Neuronal stem cell (in vitro differentiated cells): ENCODE measurements around the gene ITGB5.

Source experiments
- DNase-seq: peaks from one replicate; pipeline ENCODE4 v3.0.0-alpha.2; 2013; ENCODE audit warnings: low spot score
- H2AFZ ChIP-seq: one replicate; pipeline ENCODE4 v1.6.1; 2013; ENCODE audit warnings: mild to moderate bottlenecking, low read length, inconsistent platforms
- H2AK5ac ChIP-seq: 2 replicates; pipeline ENCODE4 v1.6.1; 2013; ENCODE audit warnings: low read depth, mild to moderate bottlenecking, inconsistent platforms, low read length, moderate library complexity, mixed read lengths
- H2BK120ac ChIP-seq: 2 replicates; pipeline ENCODE4 v1.6.1; 2013; ENCODE audit warnings: low read depth, mild to moderate bottlenecking, inconsistent platforms, low read length, moderate library complexity, mixed read lengths
- H2BK12ac ChIP-seq: one replicate; pipeline ENCODE4 v1.6.1; 2013; ENCODE audit warnings: low read length, inconsistent platforms
- H2BK15ac ChIP-seq: 2 replicates; pipeline ENCODE4 v1.6.1; 2013; ENCODE audit warnings: mild to moderate bottlenecking, low read length, inconsistent platforms, mixed read lengths
- H2BK5ac ChIP-seq: one replicate; pipeline ENCODE4 v1.6.1; 2013; ENCODE audit warnings: inconsistent platforms, mild to moderate bottlenecking, low read length, moderate library complexity
- H3K14ac ChIP-seq: one replicate; pipeline ENCODE4 v1.6.1; 2013; ENCODE audit warnings: low read length, inconsistent platforms
- H3K18ac ChIP-seq: 2 replicates; pipeline ENCODE4 v1.6.1; 2013; ENCODE audit warnings: low read length, inconsistent platforms
- H3K23ac ChIP-seq: 2 replicates; pipeline ENCODE4 v1.6.1; 2013; ENCODE audit warnings: low read depth, mild to moderate bottlenecking, mixed read lengths, low read length, inconsistent platforms; ENCODE audit not compliant: poor library complexity
- H3K27ac ChIP-seq: replicated peaks from 3 replicates; pipeline ENCODE4 v1.5.1; 2013; ENCODE audit warnings: low read length, inconsistent platforms
- H3K27me3 ChIP-seq, 3 experiments: 2 replicates each; pipeline ENCODE4 v1.6.1; 2013; ENCODE audit warnings: low read length in 3 of 3, mild to moderate bottlenecking in 2 of 3, inconsistent platforms in 1 of 3, low read depth in 1 of 3, mixed read lengths in 1 of 3, moderate library complexity in 1 of 3; ENCODE audit not compliant: control insufficient read depth in 3 of 3, insufficient read depth in 3 of 3
- H3K36me3 ChIP-seq, 2 donors: replicated peaks in 1 of 2; 2 replicates each; pipeline ENCODE4 v1.6.1; 2013; ENCODE audit warnings: low read length in 2 of 2; ENCODE audit not compliant: control insufficient read depth in 2 of 2, insufficient read depth in 2 of 2
- H3K4ac ChIP-seq: 2 replicates; pipeline ENCODE4 v1.6.1; 2013; ENCODE audit warnings: inconsistent platforms, mild to moderate bottlenecking, low read length, moderate library complexity
- H3K4me1 ChIP-seq, 2 donors: 1 replicate in 1 of 2; 2 replicates in 1 of 2; pipeline ENCODE4 v1.6.1; 2013; ENCODE audit warnings: low read length in 2 of 2, low read depth in 1 of 2; ENCODE audit not compliant: control insufficient read depth in 2 of 2, insufficient read depth in 1 of 2
- H3K4me2 ChIP-seq: one replicate; pipeline ENCODE4 v1.6.1; 2013; ENCODE audit warnings: mild to moderate bottlenecking, low read length, inconsistent platforms; ENCODE audit not compliant: insufficient read depth, poor library complexity, severe bottlenecking
- H3K4me3 ChIP-seq, 2 donors: 2 replicates each; pipeline ENCODE4 v1.5.1; 2013; ENCODE audit warnings: low read length in 2 of 2, mild to moderate bottlenecking in 2 of 2, inconsistent platforms in 1 of 2, moderate library complexity in 1 of 2
- H3K79me1 ChIP-seq: one replicate; pipeline ENCODE4 v1.6.1; 2013; ENCODE audit warnings: low read depth, mild to moderate bottlenecking, inconsistent platforms, low read length, moderate library complexity
- H3K9ac ChIP-seq: one replicate; pipeline ENCODE4 v1.6.1; 2013; ENCODE audit warnings: mild to moderate bottlenecking, low read depth, low read length, inconsistent platforms; ENCODE audit not compliant: poor library complexity
- H3K9me3 ChIP-seq, 2 donors: replicated peaks in 1 of 2; 2 replicates each; pipeline versions ENCODE3 to v1.6.1; 2013; ENCODE audit warnings: low read length in 2 of 2, mild to moderate bottlenecking in 2 of 2, inconsistent platforms in 1 of 2, low read depth in 1 of 2, mixed read lengths in 1 of 2, moderate library complexity in 1 of 2; ENCODE audit not compliant: control insufficient read depth in 2 of 2, insufficient read depth in 1 of 2
- H4K8ac ChIP-seq: one replicate; pipeline ENCODE4 v1.6.1; 2013; ENCODE audit warnings: low read depth, mild to moderate bottlenecking, inconsistent platforms, low read length, moderate library complexity
- H4K91ac ChIP-seq: one replicate; pipeline ENCODE4 v1.6.1; 2013; ENCODE audit warnings: low read length, low read depth, mild to moderate bottlenecking, inconsistent platforms; ENCODE audit not compliant: poor library complexity
- WGBS, 2 donors: extraction: QIAGEN DNeasy Blood & Tissue Kit; methylation state at CpG; one replicate each; pipeline ENCODE4 v1.1.7; 2013; ENCODE audit warnings: missing lambda C conversion rate in 2 of 2, mixed read lengths in 1 of 2; ENCODE audit not compliant: insufficient read length in 2 of 2, insufficient replicate concordance in 1 of 2; ENCODE audit errors: extremely low coverage in 2 of 2; 5-methylcytosine and 5-hydroxymethylcytosine counted together

The ITGB5 gene

DNA sequence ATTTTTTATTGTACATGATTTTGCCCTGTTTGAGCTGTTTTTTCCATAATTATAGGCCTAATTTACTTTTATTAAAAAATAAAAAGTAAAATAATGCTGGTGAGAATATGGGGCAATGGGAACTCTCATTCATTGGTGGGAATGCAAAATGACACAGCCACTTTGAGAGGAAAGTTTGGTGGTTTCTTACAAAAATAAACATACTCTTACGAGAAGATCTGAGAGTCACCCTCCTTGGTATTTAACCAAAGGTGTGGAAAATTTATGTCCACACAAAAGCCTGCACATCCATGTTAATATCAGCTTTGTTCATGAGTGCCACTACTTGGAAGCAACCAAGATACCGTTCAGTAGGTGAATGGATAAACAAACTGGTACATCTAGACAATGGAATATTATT is 37.6 kb upstream of the ITGB5 start:
- no CpG with 5 or more reads among the region's 2 CpGs for WGBS, 2 donors
- H2BK120ac ChIP-seq: no peak overlapping the region
- no peak overlapping the region for H3K18ac ChIP-seq
- no peak overlapping the region for H2AFZ ChIP-seq
- no peak overlapping the region for H3K23ac ChIP-seq
- no peak overlapping the region for H2AK5ac ChIP-seq
- no peak overlapping the region for H3K14ac ChIP-seq
- no peak overlapping the region for H3K4ac ChIP-seq
- H2BK12ac ChIP-seq: no peak overlapping the region
- H3K27ac ChIP-seq: no peak overlapping the region
- no peak overlapping the region for H2BK5ac ChIP-seq
- H3K4me3 ChIP-seq: no peak overlapping the region
- H3K79me1 ChIP-seq: no peaks in the 10 kb centered on the region
- H4K91ac ChIP-seq: no peak overlapping the region
- no peak for DNase-seq
- no peak overlapping the region for H3K9ac ChIP-seq
- no peak overlapping the region for H3K4me2 ChIP-seq
- no peaks in the 10 kb centered on the region for H3K4me1 ChIP-seq
- no peaks in the 10 kb centered on the region for H3K9me3 ChIP-seq
- H2BK15ac ChIP-seq: no peak overlapping the region
- no peaks in the 10 kb centered on the region for H3K36me3 ChIP-seq
- no peak overlapping the region for H4K8ac ChIP-seq
- H3K27me3 ChIP-seq: peaks cover 0 to 33% (median 0%) of the 10 kb centered on the region in 3 experiments

- no peak for DNase-seq
- Histone ChIP-seq H3K9me3 (no peaks in the 10 kb centered on the region), H2AK5ac (no peak overlapping the region), H2BK15ac (no peak overlapping the region), H3K27ac (no peak overlapping the region), H2BK120ac (no peak overlapping the region), H2BK5ac (no peak overlapping the region), H3K4me3 (no peak overlapping the region), H3K14ac (no peak overlapping the region), H4K91ac (no peak overlapping the region), H2BK12ac (no peak overlapping the region), H3K9ac (no peak overlapping the region), H3K4me1 (no peaks in the 10 kb centered on the region), H3K4ac (no peak overlapping the region), H3K23ac (no peak overlapping the region), H3K27me3 (peaks cover 0 to 34% (median 0%) of the 10 kb centered on the region in 3 experiments), H3K4me2 (no peak overlapping the region), H4K8ac (no peak overlapping the region), H3K79me1 (no peaks in the 10 kb centered on the region), H3K36me3 (no peaks in the 10 kb centered on the region), H2AFZ (no peak overlapping the region), H3K18ac (no peak overlapping the region)
Observed at GRCh38 chr3:124923833-124924232, 36.7 kb upstream of the ITGB5 start.

DNA sequence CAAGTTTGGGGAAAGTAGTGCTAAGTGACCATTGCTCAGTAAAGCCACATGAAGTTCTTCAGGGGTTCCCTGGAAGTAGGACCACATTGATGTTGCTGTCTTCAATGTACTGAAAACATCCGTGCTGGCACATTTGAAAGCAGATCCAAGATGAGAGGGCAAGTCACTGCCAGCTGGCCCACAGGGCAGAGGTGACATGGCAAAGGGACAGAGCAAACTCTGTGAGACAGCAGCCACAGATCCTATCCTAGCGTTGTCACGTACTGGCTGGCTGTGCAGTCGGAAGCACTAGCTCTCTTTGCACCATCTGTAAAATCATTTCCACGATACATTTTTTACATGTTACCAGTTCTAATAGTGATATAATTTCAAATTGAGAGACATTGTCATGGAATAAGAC is 33.6 kb upstream of the ITGB5 start:
- Histone ChIP-seq H2BK15ac (no peak overlapping the region), H2BK120ac (no peak overlapping the region), H2AK5ac (no peak overlapping the region), H4K91ac (no peak overlapping the region), H3K9me3 (no peaks in the 10 kb centered on the region), H3K36me3 (no peaks in the 10 kb centered on the region), H3K9ac (no peak overlapping the region), H2AFZ (no peak overlapping the region), H3K4me3 (no peak overlapping the region), H3K14ac (no peak overlapping the region), H3K4me2 (no peak overlapping the region), H3K23ac (no peak overlapping the region), H3K18ac (no peak overlapping the region), H2BK5ac (no peak overlapping the region), H3K27ac (no peak overlapping the region), H2BK12ac (no peak overlapping the region), H4K8ac (no peak overlapping the region), H3K4ac (no peak overlapping the region), H3K27me3 (peaks cover 0 to 28% (median 0%) of the 10 kb centered on the region in 3 experiments), H3K4me1 (no peaks in the 10 kb centered on the region), H3K79me1 (no peaks in the 10 kb centered on the region)
- no CpG with 5 or more reads among the region's 5 CpGs for WGBS, 2 donors
- DNase-seq: no peak

DNA sequence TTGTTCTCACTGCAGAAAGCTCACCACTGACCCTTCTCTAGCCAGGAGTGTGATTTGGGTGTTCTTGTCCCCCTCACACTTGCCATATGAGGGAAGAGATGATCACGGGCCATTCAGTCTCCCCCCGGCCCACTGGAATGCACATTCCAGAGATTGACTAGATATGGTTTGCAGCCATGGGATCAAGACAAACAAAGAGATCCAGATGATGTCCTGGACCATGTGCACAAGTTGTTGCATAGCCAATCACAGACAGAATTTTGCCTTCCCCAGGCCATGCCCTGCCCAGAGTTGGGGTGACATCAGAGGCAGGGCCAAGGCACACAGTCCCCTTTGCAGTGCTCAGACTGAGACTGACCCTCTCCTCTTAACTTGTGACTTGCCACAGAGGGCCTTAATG is 32.6 kb upstream of the ITGB5 start:
- no peak for DNase-seq
- no peak overlapping the region for H3K23ac ChIP-seq
- no peak overlapping the region for H3K4me2 ChIP-seq
- no peak overlapping the region for H3K27ac ChIP-seq
- H2BK120ac ChIP-seq: no peak overlapping the region
- H2AFZ ChIP-seq: no peak overlapping the region
- WGBS, 2 donors: no CpG with 5 or more reads among the region's 2 CpGs
- H3K4me3 ChIP-seq: no peak overlapping the region
- no peaks in the 10 kb centered on the region for H3K9me3 ChIP-seq
- H3K79me1 ChIP-seq: no peaks in the 10 kb centered on the region
- H2BK5ac ChIP-seq: no peak overlapping the region
- no peak overlapping the region for H2AK5ac ChIP-seq
- H3K36me3 ChIP-seq: no peaks in the 10 kb centered on the region
- H3K14ac ChIP-seq: no peak overlapping the region
- H2BK12ac ChIP-seq: no peak overlapping the region
- peaks cover 0 to 36% (median 0%) of the 10 kb centered on the region in 3 experiments for H3K27me3 ChIP-seq
- H3K4ac ChIP-seq: no peak overlapping the region
- no peak overlapping the region for H4K91ac ChIP-seq
- no peaks in the 10 kb centered on the region for H3K4me1 ChIP-seq
- H3K9ac ChIP-seq: no peak overlapping the region
- no peak overlapping the region for H4K8ac ChIP-seq
- H3K18ac ChIP-seq: no peak overlapping the region
- H2BK15ac ChIP-seq: no peak overlapping the region
